ENCODE results near the gene ARL8A. TPM values are rescaled to one million over a fixed set of nuclear protein-coding genes. Genes with fewer than 3 reads are reported as not detected.

Gene ARL8A
- total and polyA plus RNA-seq, 2 experiments from 2014 or later = 32.7 to 56.0 TPM

DNA sequence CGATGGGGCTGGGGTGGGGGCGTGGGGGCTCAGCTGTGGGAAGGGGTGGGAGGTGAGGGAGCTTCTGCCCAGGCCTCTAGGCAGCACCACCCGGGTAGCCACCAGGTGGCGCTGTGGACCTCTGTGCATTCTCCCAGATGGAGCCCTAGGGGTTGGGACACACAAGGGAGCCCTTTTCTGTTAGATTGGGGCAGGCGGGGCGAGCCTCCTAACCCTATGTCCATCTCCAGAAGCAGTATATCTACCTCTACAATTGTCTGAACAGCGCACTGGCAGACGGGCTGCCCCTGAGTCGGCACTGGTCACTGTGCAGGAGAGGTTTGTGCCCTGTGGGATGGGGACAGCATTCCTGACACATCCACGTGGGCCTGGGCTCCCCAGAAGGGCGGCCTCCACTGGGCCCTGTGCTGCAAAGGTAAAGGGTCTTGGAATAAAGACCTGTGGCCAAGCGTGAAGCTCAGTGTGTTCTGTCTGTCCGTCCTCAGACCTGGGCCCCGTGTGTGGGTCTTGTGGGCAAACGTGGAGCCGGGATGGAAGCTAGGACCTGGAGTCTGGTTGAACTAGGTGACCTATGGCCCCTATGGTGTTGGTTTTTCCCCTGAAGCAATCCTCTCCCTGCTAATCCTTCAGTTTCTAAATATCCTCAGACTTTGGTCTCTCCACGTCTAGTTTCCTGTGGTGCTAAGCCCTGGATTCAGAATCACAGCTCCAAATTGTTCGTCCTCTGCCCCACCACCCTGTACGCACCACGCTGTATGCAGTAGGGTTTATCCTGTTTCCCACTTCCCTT lies 44.7 kb upstream of the ARL8A start:
- DNase-seq (ENCODE audit: low spot score) = peak; percentile 89
- H3K4me1 ChIP-seq (ENCODE audit: insufficient read depth) = peaks cover 22% of the 10 kb centered on the region
- H3K4me2 ChIP-seq = peak overlapping the region; percentile 35
- no peaks in the 10 kb centered on the region for H3K79me2 ChIP-seq
- no peak for TF ChIP-seq EZH2 (IDR thresholded peaks at IDR 0.05; ENCODE audit: borderline replicate concordance)
- TF ChIP-seq, protein P1, sequence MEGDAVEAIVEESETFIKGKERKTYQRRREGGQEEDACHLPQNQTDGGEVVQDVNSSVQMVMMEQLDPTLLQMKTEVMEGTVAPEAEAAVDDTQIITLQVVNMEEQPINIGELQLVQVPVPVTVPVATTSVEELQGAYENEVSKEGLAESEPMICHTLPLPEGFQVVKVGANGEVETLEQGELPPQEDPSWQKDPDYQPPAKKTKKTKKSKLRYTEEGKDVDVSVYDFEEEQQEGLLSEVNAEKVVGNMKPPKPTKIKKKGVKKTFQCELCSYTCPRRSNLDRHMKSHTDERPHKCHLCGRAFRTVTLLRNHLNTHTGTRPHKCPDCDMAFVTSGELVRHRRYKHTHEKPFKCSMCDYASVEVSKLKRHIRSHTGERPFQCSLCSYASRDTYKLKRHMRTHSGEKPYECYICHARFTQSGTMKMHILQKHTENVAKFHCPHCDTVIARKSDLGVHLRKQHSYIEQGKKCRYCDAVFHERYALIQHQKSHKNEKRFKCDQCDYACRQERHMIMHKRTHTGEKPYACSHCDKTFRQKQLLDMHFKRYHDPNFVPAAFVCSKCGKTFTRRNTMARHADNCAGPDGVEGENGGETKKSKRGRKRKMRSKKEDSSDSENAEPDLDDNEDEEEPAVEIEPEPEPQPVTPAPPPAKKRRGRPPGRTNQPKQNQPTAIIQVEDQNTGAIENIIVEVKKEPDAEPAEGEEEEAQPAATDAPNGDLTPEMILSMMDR (IDR thresholded peaks at IDR 0.05; ENCODE audit: poor library complexity) = peak; percentile 75
- TF ChIP-seq EZH2phosphoT487 (IDR thresholded peaks at IDR 0.05; ENCODE audit: low read depth, severe bottlenecking, unreplicated experiment) = no peak
- peak overlapping the region; percentile 90 for H3K27ac ChIP-seq
- no peaks in the 10 kb centered on the region for H3K36me3 ChIP-seq (replicated peaks; ENCODE audit: insufficient read depth, low read depth)
- H4K20me1 ChIP-seq (ENCODE audit: insufficient read depth, poor library complexity, severe bottlenecking) = no peaks in the 10 kb centered on the region
- H2AFZ ChIP-seq = no peak overlapping the region
- H3K4me3 ChIP-seq = no peak overlapping the region
- H3K27me3 ChIP-seq = peaks cover 9% of the 10 kb centered on the region
- H3K9me3 ChIP-seq (ENCODE audit: low read depth) = no peaks in the 10 kb centered on the region
- H3K9me2 ChIP-seq (replicated peaks; ENCODE audit: insufficient read depth) = no peaks in the 10 kb centered on the region
- WGBS (ENCODE audit: low lambda C conversion rate, missing lambda C conversion rate) = 55% methylated on average over 20 of the region's 20 CpGs

GRCh38 chr1:202187697-202188407 lies 43.3 kb upstream of the ARL8A start:
- DNase-seq (ENCODE audit: low spot score) = no peak
- Histone ChIP-seq H3K4me1 (ENCODE audit: insufficient read depth) (peaks cover 16% of the 10 kb centered on the region), H3K27ac (no peak overlapping the region), H3K9me2 (replicated peaks; ENCODE audit: insufficient read depth) (no peaks in the 10 kb centered on the region), H3K4me3 (no peak overlapping the region), H3K9me3 (ENCODE audit: low read depth) (no peaks in the 10 kb centered on the region), H3K4me2 (no peak overlapping the region), H2AFZ (no peak overlapping the region), H3K79me2 (no peaks in the 10 kb centered on the region), H3K27me3 (no peaks in the 10 kb centered on the region), H3K36me3 (replicated peaks; ENCODE audit: insufficient read depth, low read depth) (no peaks in the 10 kb centered on the region), H4K20me1 (ENCODE audit: insufficient read depth, poor library complexity, severe bottlenecking) (no peaks in the 10 kb centered on the region)
- no peak for TF ChIP-seq EZH2phosphoT487 (IDR thresholded peaks at IDR 0.05; ENCODE audit: low read depth, severe bottlenecking, unreplicated experiment)
- TF ChIP-seq, protein P1 (IDR thresholded peaks at IDR 0.05; ENCODE audit: poor library complexity) = no peak
- 88% methylated on average over 8 of the region's 8 CpGs for WGBS (ENCODE audit: low lambda C conversion rate, missing lambda C conversion rate)

- Histone ChIP-seq H3K4me3 (no peak overlapping the region), H3K27ac (no peak overlapping the region), H3K4me2 (no peak overlapping the region), H3K79me2 (no peaks in the 10 kb centered on the region), H3K9me3 (ENCODE audit: low read depth) (no peaks in the 10 kb centered on the region), H3K9me2 (replicated peaks; ENCODE audit: insufficient read depth) (no peaks in the 10 kb centered on the region), H3K36me3 (replicated peaks; ENCODE audit: insufficient read depth, low read depth) (no peaks in the 10 kb centered on the region), H2AFZ (no peak overlapping the region), H3K4me1 (ENCODE audit: insufficient read depth) (peaks cover 16% of the 10 kb centered on the region), H3K27me3 (no peaks in the 10 kb centered on the region), H4K20me1 (ENCODE audit: insufficient read depth, poor library complexity, severe bottlenecking) (no peaks in the 10 kb centered on the region)
- DNase-seq (ENCODE audit: low spot score) = no peak
- WGBS (ENCODE audit: low lambda C conversion rate, missing lambda C conversion rate) = 78% methylated on average over 8 of the region's 8 CpGs
- TF ChIP-seq, protein P1 (IDR thresholded peaks at IDR 0.05; ENCODE audit: poor library complexity) = no peak
- TF ChIP-seq EZH2phosphoT487 (IDR thresholded peaks at IDR 0.05; ENCODE audit: low read depth, severe bottlenecking, unreplicated experiment) = no peak
- TF ChIP-seq EZH2 (IDR thresholded peaks at IDR 0.05; ENCODE audit: borderline replicate concordance) = no peak
Observed at GRCh38 chr1:202187041-202187671, 42.6 kb upstream of the ARL8A start.

All from hepatocyte (in vitro differentiated cells).